Limb (tissue), 2 donors: ENCODE measurements around the gene TOMM20.

ENCODE experiments used
- DNase-seq, 2 donors: peaks; one replicate each; pipeline ENCODE4 v3.0.0-alpha.2; 2016; ENCODE audit errors: extremely low spot score in 2 of 2

Gene TOMM20

DNA sequence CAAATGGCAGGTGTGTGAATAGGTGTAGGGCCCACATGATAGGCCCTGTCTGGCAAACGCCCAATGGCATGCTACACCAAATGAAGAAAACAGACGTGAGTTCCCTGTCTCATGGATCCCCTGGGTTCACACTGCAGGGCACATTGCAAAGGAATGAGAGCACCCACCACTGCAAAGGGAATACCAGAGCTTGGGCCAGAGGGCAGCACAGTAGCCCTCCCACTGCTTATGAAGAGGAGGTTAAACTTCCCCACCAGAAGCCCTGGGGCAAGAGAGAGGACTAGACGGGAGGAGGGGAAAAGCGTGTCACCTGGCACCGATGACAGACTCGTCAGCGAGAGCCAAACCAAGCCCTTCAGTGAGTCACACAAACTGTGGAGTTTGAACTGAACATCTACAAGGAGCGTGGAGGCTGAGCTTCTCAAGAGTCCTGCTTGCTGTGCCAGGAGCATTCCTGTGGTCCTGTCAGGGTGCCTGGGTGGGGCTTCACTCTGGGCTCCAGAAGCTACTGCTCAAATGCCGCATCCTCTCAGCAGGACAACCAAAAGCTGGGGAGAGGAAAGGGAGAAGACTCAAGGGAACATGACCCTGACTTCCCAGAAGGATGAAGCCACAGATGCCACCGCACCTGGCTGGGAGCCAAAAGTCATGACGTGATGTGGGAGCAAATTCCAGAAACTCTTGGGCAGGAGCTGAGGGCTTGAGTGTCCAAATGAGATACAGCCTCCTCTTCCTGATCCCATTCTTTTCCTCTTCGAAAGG, 61.1 kb downstream of the TOMM20 start:
- DNase-seq: peak in 1 of 2 donors; percentile 70

DNA sequence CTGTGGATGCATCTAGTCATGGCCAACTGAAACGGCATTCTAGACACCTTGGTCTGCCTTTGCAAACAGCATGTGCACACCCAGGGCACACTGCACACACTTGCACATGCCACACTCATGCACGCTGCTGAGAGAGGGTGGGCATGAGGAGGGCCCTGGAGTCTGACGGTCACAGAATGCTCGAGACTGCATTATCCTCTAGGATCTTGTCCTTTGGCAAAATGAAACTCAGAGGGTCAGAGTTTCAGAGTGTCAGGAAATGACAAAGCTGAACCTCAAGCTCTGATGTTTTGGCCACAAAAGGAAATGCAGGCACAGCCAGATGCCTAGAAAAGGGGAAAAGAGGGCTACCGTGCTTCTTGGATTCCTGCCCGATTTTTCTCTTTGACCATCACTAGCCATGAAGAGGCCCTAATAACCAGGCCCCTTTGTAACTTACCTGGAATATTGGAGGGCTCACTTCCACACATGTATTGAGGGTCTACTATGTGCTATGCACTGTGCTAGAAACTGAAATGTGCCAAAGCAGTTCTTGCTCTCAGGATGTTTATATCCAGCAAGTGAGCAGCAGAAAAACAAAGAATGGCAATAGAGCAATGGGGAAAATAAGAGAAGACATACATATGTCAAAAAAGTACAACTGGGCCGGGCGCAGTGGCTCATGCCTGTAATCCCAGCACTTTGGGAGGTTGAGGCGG, 65.4 kb downstream of the TOMM20 start:
- DNase-seq: no peak

DNA sequence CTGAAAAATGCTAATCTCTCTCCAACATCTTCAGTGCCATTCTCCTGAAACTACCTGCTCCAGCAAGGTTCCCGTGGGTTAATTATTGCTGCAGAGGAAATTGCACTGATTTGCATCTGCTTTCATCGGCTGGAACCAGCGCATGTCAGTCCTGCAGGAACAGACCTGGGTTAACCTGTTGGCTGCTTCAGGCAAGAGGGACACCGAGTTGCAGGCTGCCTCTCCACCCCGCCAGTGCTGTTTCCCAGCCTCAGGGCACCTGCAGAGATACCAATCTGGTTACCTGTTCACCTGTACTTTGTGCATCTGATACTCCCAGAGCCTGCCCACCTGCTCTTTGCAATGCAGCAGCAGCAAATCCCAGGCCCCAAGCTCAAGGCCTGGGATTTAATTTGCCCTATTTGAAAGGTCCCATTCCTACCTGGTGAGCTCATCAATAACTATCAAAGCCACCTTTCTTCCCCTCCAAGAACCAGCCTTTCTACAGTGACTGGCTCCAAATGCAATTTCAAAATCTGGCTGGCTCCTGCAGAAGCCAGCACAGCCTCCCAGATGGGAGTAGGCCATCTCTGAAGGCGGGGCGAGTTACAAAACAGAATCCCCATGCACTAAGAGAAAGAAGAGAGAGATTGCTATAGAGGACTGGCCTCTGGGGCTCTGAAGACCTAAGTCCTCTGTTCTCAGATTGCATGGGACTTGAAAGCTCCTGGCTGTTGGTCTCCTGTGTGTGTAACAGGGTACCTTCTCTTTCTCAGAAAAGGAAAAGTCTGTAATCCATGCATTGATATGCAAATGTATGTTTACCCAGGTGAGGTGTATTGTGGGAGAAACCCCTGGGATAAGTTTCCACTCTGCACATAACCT, 67.8 kb downstream of the TOMM20 start:
- DNase-seq: no peak
